Hepatocyte (in vitro differentiated cells): Measurements from ENCODE around the gene VPS36. TPM values are rescaled to one million over a fixed set of nuclear protein-coding genes. Genes with fewer than 3 reads are reported as not detected.
A peak's percentile ranks its signal among the peaks of the same experiment; 100 is the strongest.

Experiments used
- DNase-seq: peaks from one replicate; pipeline ENCODE4 v3.0.0-alpha.2; 2016; ENCODE audit warnings: low spot score
- H2AFZ ChIP-seq: fragments of 200-600 bp; sonication (generic); 2 replicates; pipeline ENCODE4 v1.6.0; 2016; ENCODE audit warnings: antibody characterized with exemption, mild to moderate bottlenecking
- H3K27ac ChIP-seq: fragments of 200-600 bp; sonication (generic); 2 replicates; pipeline ENCODE4 v1.5.1; 2016; ENCODE audit warnings: mild to moderate bottlenecking
- H3K27me3 ChIP-seq: fragments of 200-600 bp; sonication (generic); 2 replicates; pipeline ENCODE4 v1.6.1; 2016
- H3K36me3 ChIP-seq: fragments of 200-600 bp; sonication (generic); replicated peaks from 2 replicates; pipeline ENCODE4 v1.5.1; 2016; ENCODE audit warnings: low read depth; ENCODE audit not compliant: insufficient read depth
- H3K4me1 ChIP-seq: fragments of 200-600 bp; sonication (generic); 2 replicates; pipeline ENCODE4 v1.5.1; 2016; ENCODE audit warnings: mild to moderate bottlenecking, moderate library complexity; ENCODE audit not compliant: insufficient read depth
- H3K4me2 ChIP-seq: fragments of 200-600 bp; sonication (generic); 2 replicates; pipeline ENCODE4 v1.6.0; 2016
- H3K4me3 ChIP-seq: fragments of 200-600 bp; sonication (generic); 2 replicates; pipeline ENCODE4 v1.5.1; 2016; ENCODE audit warnings: mild to moderate bottlenecking
- H3K79me2 ChIP-seq: fragments of 200-600 bp; sonication (generic); 2 replicates; pipeline ENCODE4 v1.6.0; 2017; ENCODE audit warnings: mild to moderate bottlenecking
- H3K9me2 ChIP-seq: fragments of 200-600 bp; sonication (generic); replicated peaks from 2 replicates; pipeline ENCODE4 v1.6.0; 2017; ENCODE audit warnings: mild to moderate bottlenecking; ENCODE audit not compliant: insufficient read depth
- H3K9me3 ChIP-seq: fragments of 200-600 bp; sonication (generic); 2 replicates; pipeline ENCODE4 v1.5.1; 2016; ENCODE audit warnings: low read depth, mild to moderate bottlenecking
- H4K20me1 ChIP-seq: fragments of 200-600 bp; sonication (generic); 2 replicates; pipeline ENCODE4 v1.6.0; 2016; ENCODE audit warnings: mild to moderate bottlenecking; ENCODE audit not compliant: insufficient read depth, poor library complexity, severe bottlenecking
- CTCF ChIP-seq: fragments of 200-600 bp; sonication (generic); IDR thresholded peaks from 2 replicates; pipeline ENCODE4 v1.5.1; 2016; ENCODE audit warnings: antibody characterized with exemption, mild to moderate bottlenecking; ENCODE audit not compliant: poor library complexity
- EZH2 ChIP-seq: fragments of 200-600 bp; sonication (generic); IDR thresholded peaks from 2 replicates; pipeline ENCODE4 v1.6.1; 2016; ENCODE audit warnings: antibody characterized with exemption, mild to moderate bottlenecking, borderline replicate concordance
- EZH2phosphoT487 ChIP-seq: fragments of 200-600 bp; sonication (generic); IDR thresholded peaks from one replicate; pipeline ENCODE4 v1.6.1; 2018; ENCODE audit warnings: antibody characterized with exemption, mild to moderate bottlenecking, low read depth, moderate library complexity; ENCODE audit not compliant: unreplicated experiment, severe bottlenecking
- WGBS: methylation state at CpG from one replicate; pipeline ENCODE4 v1.1.6; 2016; ENCODE audit warnings: low lambda C conversion rate; ENCODE audit errors: missing lambda C conversion rate; 5-methylcytosine and 5-hydroxymethylcytosine counted together
- polyA plus RNA-seq: library from polyadenylated mRNA; unstranded; fragments of >200 nt; fragmentation: Nextera tagmentation; extraction: Ambion mirVana; gene quantifications from 2 replicates; pipeline ENCODE4 v1.2.1, GENCODE V29; 2016
- total RNA-seq: library from RNA; depleted of rRNA; stranded (reverse); fragments of >200 nt; gene quantifications from 2 replicates; pipeline ENCODE4 v1.2.3, GENCODE V29; 2014

VPS36 gene
- total and polyA plus RNA-seq, 2 experiments from 2014 or later = 23.5 to 42.0 TPM

GRCh38 chr13:52432456-52432855 lies 18.0 kb downstream of the VPS36 start:
- Histone ChIP-seq H3K9me3 (no peaks in the 10 kb centered on the region), H3K4me2 (no peak overlapping the region), H2AFZ (no peak overlapping the region), H3K27me3 (no peaks in the 10 kb centered on the region), H3K9me2 (no peaks in the 10 kb centered on the region), H4K20me1 (no peaks in the 10 kb centered on the region), H3K79me2 (no peaks in the 10 kb centered on the region), H3K36me3 (peaks cover 3% of the 10 kb centered on the region), H3K27ac (no peak overlapping the region), H3K4me1 (no peaks in the 10 kb centered on the region), H3K4me3 (no peak overlapping the region)
- TF ChIP-seq CTCF = no peak
- no peak for TF ChIP-seq EZH2phosphoT487
- TF ChIP-seq EZH2 = no peak
- 86% methylated on average over 2 of the region's 2 CpGs for WGBS
- no peak for DNase-seq

- 55% methylated on average over 2 of the region's 2 CpGs for WGBS
- H3K9me3 ChIP-seq = no peaks in the 10 kb centered on the region
- H3K4me2 ChIP-seq = peak overlapping the region; percentile 8
- no peaks in the 10 kb centered on the region for H4K20me1 ChIP-seq
- H3K9me2 ChIP-seq = no peaks in the 10 kb centered on the region
- H3K4me3 ChIP-seq = no peak overlapping the region
- H3K36me3 ChIP-seq = no peaks in the 10 kb centered on the region
- no peaks in the 10 kb centered on the region for H3K4me1 ChIP-seq
- peak; percentile 35 for DNase-seq
- H2AFZ ChIP-seq = no peak overlapping the region
- H3K27me3 ChIP-seq = no peaks in the 10 kb centered on the region
- TF ChIP-seq CTCF (no peak), EZH2 (no peak), EZH2phosphoT487 (no peak)
- no peak overlapping the region for H3K27ac ChIP-seq
- no peaks in the 10 kb centered on the region for H3K79me2 ChIP-seq
These were observed 22.1 kb downstream of the VPS36 start for GRCh38 chr13:52428295-52428694.

GRCh38 chr13:52421216-52421615 lies 29.2 kb downstream of the VPS36 start:
- Histone ChIP-seq H3K4me1 (no peaks in the 10 kb centered on the region), H3K27ac (no peak overlapping the region), H3K9me2 (no peaks in the 10 kb centered on the region), H3K4me2 (no peak overlapping the region), H3K36me3 (no peaks in the 10 kb centered on the region), H4K20me1 (no peaks in the 10 kb centered on the region), H3K27me3 (no peaks in the 10 kb centered on the region), H3K79me2 (no peaks in the 10 kb centered on the region), H3K9me3 (no peaks in the 10 kb centered on the region), H2AFZ (no peak overlapping the region), H3K4me3 (no peak overlapping the region)
- no peak for DNase-seq
- 100% methylated on average over 2 of the region's 3 CpGs for WGBS
- TF ChIP-seq CTCF = no peak
- TF ChIP-seq EZH2phosphoT487 = no peak
- TF ChIP-seq EZH2 = no peak

- no peaks in the 10 kb centered on the region for H3K36me3 ChIP-seq
- DNase-seq = no peak
- H3K27me3 ChIP-seq = no peaks in the 10 kb centered on the region
- H3K9me2 ChIP-seq = no peaks in the 10 kb centered on the region
- H3K27ac ChIP-seq = no peak overlapping the region
- H4K20me1 ChIP-seq = no peaks in the 10 kb centered on the region
- no peak overlapping the region for H3K4me3 ChIP-seq
- H3K4me1 ChIP-seq = no peaks in the 10 kb centered on the region
- no peaks in the 10 kb centered on the region for H3K79me2 ChIP-seq
- H2AFZ ChIP-seq = no peak overlapping the region
- 59% methylated on average over 1 of the region's 1 CpG for WGBS
- H3K9me3 ChIP-seq = no peaks in the 10 kb centered on the region
- no peak overlapping the region for H3K4me2 ChIP-seq
- no peak for TF ChIP-seq EZH2phosphoT487
- TF ChIP-seq CTCF = no peak
- TF ChIP-seq EZH2 = no peak
These were observed 31.4 kb downstream of the VPS36 start for GRCh38 chr13:52419080-52419479.
